Sigmoid colon (tissue), 4 donors: Measurements from ENCODE around the gene ADSL.

Experiments
- CTCF ChIP-seq, 4 experiments: fragments of 450-650 bp in 3 of 4; fragments of 200-600 bp in 1 of 4; IDR thresholded peaks; one replicate each; pipeline ENCODE4 v1.5.1; 2016 to 2019; ENCODE audit warnings: antibody characterized with exemption in 4 of 4, mild to moderate bottlenecking in 3 of 4, moderate library complexity in 2 of 4
- EP300 ChIP-seq, 4 donors: sonication (generic); formaldehyde crosslinking; IDR thresholded peaks; one replicate each; pipeline ENCODE4 v1.6.1; 2017; ENCODE audit warnings: antibody characterized with exemption in 4 of 4

GRCh38 chr22:40401532-40401931 lies 55.2 kb downstream of the ADSL start:
- TF ChIP-seq EP300 (IDR thresholded peaks at IDR 0.05) (no peak), CTCF (IDR thresholded peaks at IDR 0.05) (no peak)
